Lower leg skin (tissue), 3 donors: ENCODE measurements around the gene DOCK7.

Experiments used
- POLR2A ChIP-seq, 2 donors: fragments of 450-650 bp; IDR thresholded peaks; one replicate each; pipeline ENCODE4 v1.6.1; 2016 to 2017; ENCODE audit warnings: antibody characterized with exemption in 2 of 2, mild to moderate bottlenecking in 1 of 2, moderate library complexity in 1 of 2
- TF ChIP-seq, protein P1 (sequence below), 3 donors: fragments of 450-650 bp; IDR thresholded peaks; one replicate each; pipeline ENCODE4 v1.5.1; 2016; ENCODE audit warnings: antibody characterized with exemption in 3 of 3, mild to moderate bottlenecking in 3 of 3, moderate library complexity in 2 of 3

- no peak for TF ChIP-seq POLR2A (IDR thresholded peaks at IDR 0.05)
- TF ChIP-seq, protein P1, sequence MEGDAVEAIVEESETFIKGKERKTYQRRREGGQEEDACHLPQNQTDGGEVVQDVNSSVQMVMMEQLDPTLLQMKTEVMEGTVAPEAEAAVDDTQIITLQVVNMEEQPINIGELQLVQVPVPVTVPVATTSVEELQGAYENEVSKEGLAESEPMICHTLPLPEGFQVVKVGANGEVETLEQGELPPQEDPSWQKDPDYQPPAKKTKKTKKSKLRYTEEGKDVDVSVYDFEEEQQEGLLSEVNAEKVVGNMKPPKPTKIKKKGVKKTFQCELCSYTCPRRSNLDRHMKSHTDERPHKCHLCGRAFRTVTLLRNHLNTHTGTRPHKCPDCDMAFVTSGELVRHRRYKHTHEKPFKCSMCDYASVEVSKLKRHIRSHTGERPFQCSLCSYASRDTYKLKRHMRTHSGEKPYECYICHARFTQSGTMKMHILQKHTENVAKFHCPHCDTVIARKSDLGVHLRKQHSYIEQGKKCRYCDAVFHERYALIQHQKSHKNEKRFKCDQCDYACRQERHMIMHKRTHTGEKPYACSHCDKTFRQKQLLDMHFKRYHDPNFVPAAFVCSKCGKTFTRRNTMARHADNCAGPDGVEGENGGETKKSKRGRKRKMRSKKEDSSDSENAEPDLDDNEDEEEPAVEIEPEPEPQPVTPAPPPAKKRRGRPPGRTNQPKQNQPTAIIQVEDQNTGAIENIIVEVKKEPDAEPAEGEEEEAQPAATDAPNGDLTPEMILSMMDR (IDR thresholded peaks at IDR 0.05): no peak
Observed at GRCh38 chr1:62682531-62682930, 5.7 kb downstream of the DOCK7 start.
